H9 (cell line): ENCODE measurements around the gene DPH1. TPM values are rescaled to one million over a fixed set of nuclear protein-coding genes. Genes with fewer than 3 reads are reported as not detected.

ENCODE experiments used
- DNase-seq: peaks from one replicate; pipeline ENCODE4 v3.0.0-alpha.2; 2017
- H2AFZ ChIP-seq: one replicate; pipeline ENCODE4 v1.6.1; 2013; ENCODE audit warnings: mild to moderate bottlenecking, low read length, control low read depth, moderate library complexity
- H2AK5ac ChIP-seq: 2 replicates; pipeline ENCODE4 v1.6.1; 2013; ENCODE audit warnings: low read length, control low read depth, mixed read lengths; ENCODE audit not compliant: insufficient read length
- H2BK120ac ChIP-seq: one replicate; pipeline ENCODE4 v1.6.1; 2013; ENCODE audit warnings: low read depth, mild to moderate bottlenecking, low read length, control low read depth, inconsistent platforms; ENCODE audit not compliant: poor library complexity, severe bottlenecking
- H2BK12ac ChIP-seq: 2 replicates; pipeline ENCODE4 v1.6.1; 2013; ENCODE audit warnings: low read length, control low read depth, mixed read lengths, low read depth; ENCODE audit not compliant: insufficient read length
- H2BK15ac ChIP-seq: 2 replicates; pipeline ENCODE4 v1.6.1; 2013; ENCODE audit warnings: low read depth, low read length, control low read depth
- H2BK20ac ChIP-seq: one replicate; pipeline ENCODE4 v1.6.1; 2013; ENCODE audit warnings: low read depth, mild to moderate bottlenecking, low read length, control low read depth, inconsistent platforms; ENCODE audit not compliant: poor library complexity, severe bottlenecking
- H2BK5ac ChIP-seq: 2 replicates; pipeline ENCODE4 v1.6.1; 2013; ENCODE audit warnings: low read length, control low read depth, mixed read lengths; ENCODE audit not compliant: insufficient read length
- H3K14ac ChIP-seq: 2 replicates; pipeline ENCODE4 v1.6.1; 2013; ENCODE audit warnings: low read length, control low read depth; ENCODE audit not compliant: insufficient read depth
- H3K18ac ChIP-seq: 2 replicates; pipeline ENCODE4 v1.6.1; 2013; ENCODE audit warnings: low read depth, mild to moderate bottlenecking, mixed read lengths, low read length, control low read depth; ENCODE audit not compliant: insufficient read length
- H3K23ac ChIP-seq: 2 replicates; pipeline ENCODE4 v1.6.1; 2013; ENCODE audit warnings: low read length, control low read depth, mixed read lengths, low read depth; ENCODE audit not compliant: insufficient read length
- H3K23me2 ChIP-seq: 2 replicates; pipeline ENCODE4 v1.6.1; 2013; ENCODE audit warnings: low read depth, mild to moderate bottlenecking, mixed read lengths, low read length, control low read depth; ENCODE audit not compliant: insufficient read length, poor library complexity, severe bottlenecking
- H3K27ac ChIP-seq: 2 replicates; pipeline ENCODE4 v1.5.1; 2013; ENCODE audit warnings: low read length, control low read depth, mixed read lengths, low read depth; ENCODE audit not compliant: insufficient read length
- H3K27me3 ChIP-seq: 2 replicates; pipeline ENCODE4 v1.6.1; 2013; ENCODE audit warnings: low read length, control low read depth, inconsistent platforms; ENCODE audit not compliant: insufficient read depth
- H3K4ac ChIP-seq: 2 replicates; pipeline ENCODE4 v1.6.1; 2013; ENCODE audit warnings: low read depth, mild to moderate bottlenecking, control low read depth, inconsistent platforms, low read length, moderate library complexity
- H3K4me1 ChIP-seq: 2 replicates; pipeline ENCODE4 v1.6.1; 2013; ENCODE audit warnings: low read length, control low read depth, inconsistent platforms; ENCODE audit not compliant: insufficient read depth
- H3K4me2 ChIP-seq: 2 replicates; pipeline ENCODE4 v1.6.1; 2013; ENCODE audit warnings: low read length, control low read depth, mixed read lengths; ENCODE audit not compliant: insufficient read length, insufficient read depth
- H3K56ac ChIP-seq: 2 replicates; pipeline ENCODE4 v1.6.1; 2013; ENCODE audit warnings: low read depth, mild to moderate bottlenecking, mixed read lengths, low read length, control low read depth; ENCODE audit not compliant: insufficient read length
- H3K79me1 ChIP-seq: 2 replicates; pipeline ENCODE4 v1.6.1; 2013; ENCODE audit warnings: low read depth, mild to moderate bottlenecking, moderate library complexity, low read length, control low read depth, inconsistent platforms; ENCODE audit not compliant: insufficient read depth, poor library complexity, severe bottlenecking
- H3K79me2 ChIP-seq: 2 replicates; pipeline ENCODE4 v1.6.1; 2013; ENCODE audit warnings: low read length, control low read depth, inconsistent platforms; ENCODE audit not compliant: insufficient read depth
- H3K9ac ChIP-seq: 2 replicates; pipeline ENCODE4 v1.6.1; 2013; ENCODE audit warnings: low read length, control low read depth, mixed read lengths; ENCODE audit not compliant: insufficient read length; ENCODE audit errors: extremely low read depth
- H3K9me3 ChIP-seq: one replicate; pipeline ENCODE4 v1.6.1; 2013; ENCODE audit warnings: low read depth, low read length, inconsistent platforms; ENCODE audit not compliant: control insufficient read depth
- H3T11ph ChIP-seq: one replicate; pipeline ENCODE4 v1.6.1; 2013; ENCODE audit warnings: mild to moderate bottlenecking, low read length, control low read depth, inconsistent platforms
- H4K20me1 ChIP-seq: one replicate; pipeline ENCODE4 v1.6.1; 2013; ENCODE audit not compliant: control insufficient read depth, insufficient read length, insufficient read depth
- H4K5ac ChIP-seq: 2 replicates; pipeline ENCODE4 v1.6.1; 2013; ENCODE audit warnings: low read depth, mild to moderate bottlenecking, mixed read lengths, low read length, control low read depth; ENCODE audit not compliant: insufficient read length
- H4K8ac ChIP-seq: replicated peaks from 2 replicates; pipeline ENCODE4 v1.6.1; 2013; ENCODE audit warnings: low read length, control low read depth, mixed read lengths, low read depth; ENCODE audit not compliant: insufficient read length
- H4K91ac ChIP-seq: 2 replicates; pipeline ENCODE4 v1.6.1; 2013; ENCODE audit warnings: low read depth, mild to moderate bottlenecking, moderate library complexity, mixed read lengths, low read length, control low read depth; ENCODE audit not compliant: insufficient read length
- H3K27ac Mint-ChIP-seq, 3 experiments: 2 replicates in 2 of 3; 3 replicates in 1 of 3; pipeline ENCODE4 v1.8.0; 2020 to 2021; ENCODE audit warnings: mixed read lengths in 3 of 3, mild to moderate bottlenecking in 1 of 3, moderate library complexity in 1 of 3
- H3K27me3 Mint-ChIP-seq: 2 replicates; pipeline ENCODE4 v1.8.0; 2021; ENCODE audit warnings: low read depth, mild to moderate bottlenecking, moderate library complexity, mixed read lengths
- H3K36me3 Mint-ChIP-seq, 3 experiments: 2 replicates in 2 of 3; 3 replicates in 1 of 3; pipeline ENCODE4 v1.8.0; 2020 to 2021; ENCODE audit warnings: low read depth in 3 of 3, mixed read lengths in 3 of 3; ENCODE audit not compliant: insufficient read depth in 1 of 3
- H3K4me1 Mint-ChIP-seq, 2 experiments: 2 replicates each; pipeline ENCODE4 v1.8.0; 2020; ENCODE audit warnings: mixed read lengths in 2 of 2
- H3K4me3 Mint-ChIP-seq, 2 experiments: 2 replicates in 1 of 2; 3 replicates in 1 of 2; pipeline ENCODE4 v1.8.0; 2020 to 2021; ENCODE audit warnings: mild to moderate bottlenecking in 2 of 2, mixed read lengths in 2 of 2, moderate library complexity in 1 of 2
- H3K9me3 Mint-ChIP-seq, 2 experiments: 2 replicates in 1 of 2; 3 replicates in 1 of 2; pipeline ENCODE4 v1.8.0; 2020; ENCODE audit warnings: mild to moderate bottlenecking in 2 of 2, mixed read lengths in 2 of 2, moderate library complexity in 1 of 2
- CTCF ChIP-seq: fragments of 200-600 bp; sonication (generic); conservative IDR thresholded peaks from 3 replicates; pipeline ENCODE4 v1.8.0; 2021; ENCODE audit warnings: antibody characterized with exemption, mild to moderate bottlenecking
- WGBS: extraction: QIAGEN DNeasy Blood & Tissue Kit; methylation state at CpG from one replicate; pipeline ENCODE4 v1.1.7; 2013; ENCODE audit warnings: missing lambda C conversion rate, low lambda C conversion rate, mixed read lengths; ENCODE audit not compliant: insufficient read length; ENCODE audit errors: extremely low coverage; 5-methylcytosine and 5-hydroxymethylcytosine counted together
- total RNA-seq: library from RNA; stranded (reverse); gene quantifications from 2 replicates; pipeline ENCODE4 v1.2.1, GENCODE V29; 2021

Gene DPH1
- total RNA-seq, 1 experiment from 2014 or later: 27.5 TPM

DNA sequence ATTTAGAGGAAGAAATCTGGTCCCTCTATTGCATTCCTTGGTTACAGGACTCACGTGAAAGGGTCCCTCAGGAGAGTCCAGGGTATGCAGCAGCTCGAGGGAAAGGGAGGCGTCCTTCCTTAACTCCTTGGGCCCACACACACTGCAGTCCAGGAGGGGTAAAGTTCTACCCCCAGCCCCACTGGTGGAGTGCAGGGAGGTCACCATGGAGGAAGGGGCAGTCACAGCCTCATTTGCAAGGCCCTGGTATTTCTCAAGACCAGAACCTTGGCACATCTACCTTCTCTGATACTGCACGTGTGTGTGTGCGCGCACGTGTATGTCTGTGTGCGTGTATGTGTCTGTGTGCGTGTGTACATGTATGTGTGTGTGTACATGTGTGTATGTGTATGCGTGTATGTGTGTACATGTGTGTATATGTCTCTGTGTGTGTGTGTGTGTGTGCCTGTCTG is 36.0 kb downstream of the DPH1 start:
- peaks cover 40 to 52% of the 10 kb centered on the region in 2 experiments for H3K4me1 Mint-ChIP-seq
- WGBS: no CpG with 5 or more reads among the region's 10 CpGs
- H3K9me3 ChIP-seq: no peaks in the 10 kb centered on the region

More for the DNA sequence above, 36.0 kb downstream of the DPH1 start:
- no peak overlapping the region for H3T11ph ChIP-seq
- H3K79me2 ChIP-seq: no peaks in the 10 kb centered on the region
- Mint-ChIP-seq H3K27ac (no peak overlapping the region; a peak in 1 of 7 replicates), H3K9me3 (no peaks in the 10 kb centered on the region), H3K36me3 (peaks cover 3 to 47% (median 22%) of the 10 kb centered on the region in 3 experiments), H3K27me3 (no peaks in the 10 kb centered on the region; the same call in 1 of the 2 replicates), H3K4me3 (no peak overlapping the region)
- no peak overlapping the region for H2AFZ ChIP-seq
- no peak overlapping the region for H2AK5ac ChIP-seq
- no peaks in the 10 kb centered on the region for H3K79me1 ChIP-seq
- H2BK120ac ChIP-seq: no peak overlapping the region
- H2BK5ac ChIP-seq: no peak overlapping the region
- TF ChIP-seq CTCF: no peak
- H2BK12ac ChIP-seq: no peak overlapping the region
- H2BK20ac ChIP-seq: no peak overlapping the region
- no peak overlapping the region for H4K5ac ChIP-seq
- H3K18ac ChIP-seq: no peak overlapping the region
- no peak overlapping the region for H3K14ac ChIP-seq
- no peak overlapping the region for H3K27ac ChIP-seq
- no peak overlapping the region for H3K9ac ChIP-seq
- no peaks in the 10 kb centered on the region for H3K23me2 ChIP-seq
- no peaks in the 10 kb centered on the region for H3K27me3 ChIP-seq
- no peak overlapping the region for H4K8ac ChIP-seq
- H3K4ac ChIP-seq: no peak overlapping the region
- no peak overlapping the region for H3K56ac ChIP-seq
- no peak overlapping the region for H3K4me2 ChIP-seq
- no peak overlapping the region for H2BK15ac ChIP-seq
- DNase-seq: no peak
- H3K23ac ChIP-seq: no peak overlapping the region
- H4K20me1 ChIP-seq: peaks cover 2% of the 10 kb centered on the region
- no peak overlapping the region for H4K91ac ChIP-seq
- H3K4me1 ChIP-seq: peaks cover 5% of the 10 kb centered on the region; the same call in 1 of the 2 replicates
